ENCODE results near the gene C2orf78.
"Not testable (repeated sequence)": the region's sequence is repeated elsewhere in the genome, so short reads cannot be mapped to it uniquely, and the experiment has no call there.

The C2orf78 gene

DNA sequence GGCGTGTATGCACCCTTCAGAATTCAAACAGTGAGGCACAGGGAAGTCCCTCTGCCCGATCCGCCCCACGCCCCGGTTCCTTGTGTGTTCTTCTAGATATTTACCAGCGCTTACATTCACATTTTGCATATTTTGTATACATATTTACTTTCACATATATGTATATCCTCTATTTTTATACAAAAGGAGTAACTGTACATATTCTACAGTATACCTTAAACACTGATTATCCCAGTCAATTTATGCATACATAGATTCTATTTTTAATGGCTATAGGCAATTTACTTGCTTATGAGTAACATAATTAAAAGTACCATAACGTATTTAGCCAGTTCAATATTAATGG, 3.8 kb upstream of the C2orf78 start:
- DNase-seq (ENCODE audit: low spot score) = no peak

GRCh38 chr2:73783402-73783801, 581 bp upstream of the C2orf78 start:
- not testable (repeated sequence) for DNase-seq (ENCODE audit: low spot score)

- DNase-seq (ENCODE audit: low spot score) = no peak
Observed at GRCh38 chr2:73811878-73812277, 27.9 kb downstream of the C2orf78 start.

- no peak for DNase-seq (ENCODE audit: low spot score)
Observed at GRCh38 chr2:73812635-73813034, 28.7 kb downstream of the C2orf78 start.

DNA sequence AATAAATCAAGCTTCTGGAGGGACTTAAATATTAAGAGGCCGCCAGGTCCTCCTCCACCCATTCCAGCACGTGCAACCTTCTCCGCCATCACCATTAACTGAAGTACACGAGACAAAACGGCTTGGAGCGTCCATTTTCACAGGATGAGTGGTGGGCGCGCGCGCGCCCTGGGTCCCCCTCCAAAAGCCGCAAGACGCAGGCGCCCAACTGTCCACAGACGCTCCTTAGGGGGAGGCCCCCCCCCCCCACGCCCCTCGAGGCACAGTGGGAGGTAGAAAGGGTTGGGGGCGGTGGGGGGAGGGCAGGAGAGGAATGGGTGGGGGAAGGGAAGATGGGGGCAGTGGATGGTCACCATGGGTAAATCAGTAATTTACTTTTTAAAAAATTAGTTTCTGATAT, 34.3 kb downstream of the C2orf78 start:
- no peak for DNase-seq (ENCODE audit: low spot score)

GRCh38 chr2:73821227-73821626, 37.2 kb downstream of the C2orf78 start:
- peak; percentile 62 for DNase-seq (ENCODE audit: low spot score)

DNA sequence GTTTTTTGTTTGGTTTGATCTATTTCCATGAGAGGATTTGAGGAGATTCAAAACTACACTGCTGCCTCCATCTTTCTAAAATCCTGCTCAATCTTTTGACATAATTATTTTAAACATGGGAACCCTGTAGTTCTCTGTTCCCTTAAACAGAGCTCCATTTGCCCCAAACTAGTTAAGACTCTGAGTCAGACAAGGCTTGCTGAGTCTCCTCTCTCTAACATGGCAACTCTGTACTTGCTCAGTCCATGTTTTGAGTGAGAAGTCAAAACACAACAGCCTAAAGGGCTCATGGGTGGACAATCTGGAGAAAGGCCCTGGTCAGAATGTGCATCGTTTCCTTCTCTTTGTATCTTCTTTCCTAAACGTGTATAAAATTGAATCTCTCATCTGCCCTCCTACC, 37.7 kb downstream of the C2orf78 start:
- no peak for DNase-seq (ENCODE audit: low spot score)

GRCh38 chr2:73822276-73822675, 38.3 kb downstream of the C2orf78 start:
- peak; percentile 31 for DNase-seq (ENCODE audit: low spot score)

DNA sequence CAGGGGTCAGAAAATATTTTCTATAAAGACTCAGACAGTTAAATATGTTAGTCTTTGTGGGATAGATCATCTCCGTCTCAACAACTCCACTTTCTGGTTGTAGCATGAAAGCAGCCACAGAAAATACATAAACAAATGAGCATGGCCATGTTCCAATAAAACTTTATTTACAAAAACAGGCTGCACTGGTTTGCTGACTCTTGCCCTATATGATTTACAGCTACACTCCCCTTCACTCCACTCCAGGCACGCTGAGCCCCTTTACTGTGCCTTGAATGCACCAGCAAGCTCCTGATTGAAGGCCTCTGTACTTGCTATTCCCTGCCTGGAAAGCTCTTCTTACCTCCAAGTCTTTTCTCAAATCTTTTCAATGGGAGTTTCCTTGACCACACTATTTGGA, 39.0 kb downstream of the C2orf78 start:
- no peak for DNase-seq (ENCODE audit: low spot score)

DNA sequence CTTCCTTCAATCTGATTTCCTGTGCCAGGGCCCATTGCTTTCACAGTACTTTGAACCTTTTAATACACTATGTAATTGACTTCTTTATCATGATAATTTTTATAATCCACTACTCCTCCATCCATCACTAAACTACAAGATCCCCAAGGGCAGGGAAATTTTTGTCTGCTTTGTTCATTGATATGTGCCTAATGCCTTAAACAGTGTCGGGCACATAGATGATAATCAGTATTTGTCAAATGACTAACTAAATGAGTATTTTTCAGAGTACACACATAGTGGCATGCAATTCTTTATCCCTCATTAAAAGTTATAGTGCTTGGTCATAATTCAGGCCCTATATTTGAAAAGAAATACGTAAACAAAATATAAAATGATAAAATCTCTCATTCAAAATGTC, 39.4 kb downstream of the C2orf78 start:
- DNase-seq (ENCODE audit: low spot score) = no peak

DNA sequence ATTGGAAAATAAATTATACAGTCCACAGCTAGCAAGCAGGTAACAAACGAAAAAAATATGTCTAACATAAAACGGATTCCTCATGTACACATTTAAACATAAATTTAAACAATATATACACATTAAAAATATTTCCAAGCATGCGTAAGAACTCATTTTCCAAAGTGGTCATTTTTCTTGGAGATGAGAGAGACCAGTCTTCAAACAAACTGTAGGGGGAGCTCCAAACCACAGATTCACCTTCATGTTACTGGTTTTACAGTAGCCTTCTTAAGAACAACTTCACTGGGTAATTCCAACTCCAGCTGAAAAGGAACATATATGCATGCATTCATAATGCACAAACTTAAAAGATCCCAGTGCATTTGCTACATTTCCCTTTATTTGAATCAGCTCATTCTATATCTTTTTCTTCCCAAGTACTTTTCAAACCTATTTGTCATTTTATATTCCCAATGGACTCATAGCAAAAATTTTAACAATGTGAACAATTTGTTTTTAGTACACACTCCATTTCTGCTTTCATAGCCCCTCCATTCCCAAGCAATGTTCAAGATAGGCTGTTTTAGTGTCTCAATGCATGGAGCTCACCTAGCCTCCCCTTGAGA, 40.0 kb downstream of the C2orf78 start:
- peak; percentile 63 for DNase-seq (ENCODE audit: low spot score)

- DNase-seq (ENCODE audit: low spot score) = no peak
Observed at GRCh38 chr2:73825408-73825807, 41.4 kb downstream of the C2orf78 start.

GRCh38 chr2:73827018-73827417, 43.0 kb downstream of the C2orf78 start:
- DNase-seq (ENCODE audit: low spot score) = peak; percentile 33

- no peak for DNase-seq (ENCODE audit: low spot score)
Observed at GRCh38 chr2:73827660-73828388, 43.8 kb downstream of the C2orf78 start.

DNA sequence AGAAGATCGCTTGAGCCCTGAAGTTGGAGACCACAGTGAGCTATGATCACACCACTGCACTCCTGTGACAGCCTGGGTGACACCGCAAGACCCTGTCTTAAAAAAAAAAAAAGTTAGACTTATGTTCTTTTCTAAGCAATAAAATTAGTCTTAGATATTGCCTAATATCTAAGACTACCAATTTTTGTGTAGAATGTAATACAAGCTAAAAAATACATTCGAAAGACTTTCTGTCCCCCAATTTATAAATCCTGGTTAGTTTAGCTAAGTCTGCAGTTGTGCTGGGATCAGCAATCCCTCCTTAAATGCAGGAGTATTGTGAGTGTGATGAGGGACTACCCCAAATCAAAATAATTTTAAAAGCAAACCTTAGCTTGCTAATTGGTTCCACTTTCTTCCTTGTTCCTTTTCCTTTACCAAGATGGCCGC, 44.4 kb downstream of the C2orf78 start:
- no peak for DNase-seq (ENCODE audit: low spot score)

GRCh38 chr2:73828818-73829570, 45.0 kb downstream of the C2orf78 start, which contains the start of gene STAMBP:
Gene STAMBP, plus strand, starts transcription at chr2:73828961. Its CDS starts 1,896 bp downstream, at chr2:73830857.
- peak; percentile 96 for DNase-seq (ENCODE audit: low spot score)

DNA sequence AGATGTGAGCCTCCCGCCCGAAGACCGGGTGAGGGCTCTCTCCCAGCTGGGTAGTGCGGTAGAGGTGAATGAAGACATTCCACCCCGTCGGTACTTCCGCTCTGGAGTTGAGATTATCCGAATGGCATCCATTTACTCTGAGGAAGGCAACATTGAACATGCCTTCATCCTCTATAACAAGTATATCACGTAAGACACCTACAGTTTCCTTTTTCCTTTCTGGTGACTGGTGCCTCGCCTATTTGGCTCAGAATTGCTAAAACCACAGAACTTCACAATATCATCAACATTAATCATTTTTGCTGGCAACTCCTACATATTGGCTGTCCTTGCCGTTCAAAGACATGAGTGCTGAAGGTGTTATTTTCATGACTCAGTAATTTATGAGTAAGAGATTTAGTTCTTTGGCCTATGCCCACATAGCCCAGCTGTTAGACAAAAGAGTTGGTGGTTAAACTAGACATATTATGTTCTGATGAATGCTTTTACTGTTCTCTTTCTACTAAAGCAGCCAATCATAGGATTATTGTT, 47.0 kb downstream of the C2orf78 start:
- peak; percentile 69 for DNase-seq (ENCODE audit: low spot score)

DNA sequence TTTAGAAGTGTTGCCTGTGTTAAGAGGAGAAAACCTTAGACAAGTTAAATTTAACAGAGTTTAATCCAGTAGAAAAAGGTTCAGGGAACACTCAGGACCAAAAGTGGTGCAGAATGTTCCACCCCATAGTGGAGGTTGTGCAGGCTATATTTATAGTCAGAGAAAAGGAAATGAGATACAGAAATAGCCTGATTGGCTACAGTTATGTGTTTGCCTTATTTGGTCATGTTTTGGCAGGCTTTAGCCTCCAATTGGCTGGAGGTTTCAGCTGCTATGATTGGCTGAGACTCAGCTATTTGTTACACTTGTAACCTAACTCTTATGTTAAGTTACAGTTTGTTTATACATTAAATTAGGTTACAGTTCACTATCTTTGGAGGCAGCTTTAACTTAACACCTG, 48.9 kb downstream of the C2orf78 start:
- DNase-seq (ENCODE audit: low spot score) = no peak

DNA sequence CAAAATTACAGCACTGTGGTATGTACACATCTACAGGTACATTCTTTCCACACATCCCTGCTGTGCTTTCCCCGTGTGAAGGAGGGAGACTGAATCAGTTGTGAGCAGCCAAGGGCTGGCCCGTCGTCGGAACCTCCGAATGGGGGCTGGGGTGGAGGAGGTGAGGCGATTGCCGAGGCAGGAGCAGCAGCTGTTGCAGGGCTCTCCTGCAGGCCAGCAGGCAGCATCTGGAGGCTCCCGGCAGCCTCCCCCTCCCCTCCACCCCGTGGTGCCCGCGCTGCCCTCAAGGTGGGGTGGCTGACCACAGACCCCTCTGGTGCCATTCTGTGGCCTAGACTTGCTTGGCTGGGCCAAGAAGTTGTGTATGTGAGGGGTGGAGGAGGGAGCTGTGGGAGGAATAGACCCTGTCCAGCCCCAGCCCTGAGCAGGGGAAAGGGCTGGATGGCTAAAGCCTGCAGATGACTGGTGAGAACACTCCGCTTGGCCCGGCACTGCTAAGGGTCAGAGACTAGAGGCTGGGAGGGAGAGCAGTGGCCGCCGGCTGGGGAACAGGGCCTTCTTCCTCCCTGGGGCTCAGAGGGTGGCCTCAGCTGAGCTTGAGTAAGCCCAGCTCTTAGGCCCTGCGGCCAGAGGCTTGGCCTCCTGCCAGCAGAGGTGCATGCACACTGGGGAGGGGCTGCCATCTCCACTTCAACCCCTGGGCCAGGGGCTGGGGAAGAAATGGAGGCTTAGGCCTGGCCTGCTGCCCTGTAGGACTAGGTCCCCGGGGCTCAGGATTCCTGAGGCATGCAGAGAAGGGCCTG, 52.4 kb downstream of the C2orf78 start:
- DNase-seq (ENCODE audit: low spot score) = no peak

DNA sequence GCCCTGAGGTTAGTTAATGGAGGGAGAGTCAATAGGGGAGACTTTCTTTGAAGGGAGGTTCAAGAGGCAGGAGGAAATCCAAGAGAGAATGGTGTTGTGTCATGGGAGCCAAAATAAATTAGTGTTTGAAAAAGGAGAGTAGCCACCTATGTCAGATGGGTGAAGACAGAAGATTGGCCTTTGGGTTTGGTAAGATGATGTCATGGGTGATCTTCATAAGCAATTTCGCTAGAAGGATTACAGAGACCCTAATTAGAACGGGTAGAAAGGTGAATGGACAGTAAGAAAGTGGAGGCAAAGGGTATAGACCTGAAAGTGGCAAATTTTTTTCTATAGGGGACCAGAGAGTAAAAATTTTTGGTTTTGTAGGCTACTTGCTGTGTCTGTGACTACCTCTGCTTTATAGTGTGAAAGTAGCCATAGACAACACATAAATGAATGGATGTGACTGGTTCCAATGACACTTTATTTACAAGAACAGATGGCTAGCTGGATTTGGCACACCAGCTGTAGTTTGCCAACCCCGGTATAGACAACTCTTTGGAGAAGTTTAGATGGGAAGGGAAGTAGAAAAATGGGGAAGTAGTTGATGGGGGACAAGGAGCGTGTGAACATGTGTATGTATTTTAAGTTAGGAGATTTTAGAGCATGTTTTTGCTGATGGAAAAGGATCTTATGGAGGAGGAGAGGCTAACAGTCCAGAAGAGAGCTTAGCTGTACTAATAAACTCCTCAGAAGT, 54.0 kb downstream of the C2orf78 start:
- no peak for DNase-seq (ENCODE audit: low spot score)

- DNase-seq (ENCODE audit: low spot score) = no peak
Observed at GRCh38 chr2:73838889-73839534, 55.0 kb downstream of the C2orf78 start.
